GM19193 (cell line): ENCODE measurements around the gene ZAP70.

Source experiments
- POLR2A ChIP-seq: IDR thresholded peaks from 4 replicates; pipeline ENCODE4 v1.6.1; 2011; ENCODE audit not compliant: insufficient read depth, insufficient read length; ENCODE audit errors: extremely low read depth

Gene ZAP70

GRCh38 chr2:97711394-97711711 is 2.0 kb upstream of the ZAP70 start:
- no peak for TF ChIP-seq POLR2A

GRCh38 chr2:97712693-97713295 is 582 bp upstream of the ZAP70 start:
- no peak for TF ChIP-seq POLR2A

- no peak for TF ChIP-seq POLR2A
Measured at GRCh38 chr2:97714084-97714949, 941 bp downstream of the ZAP70 start.

DNA sequence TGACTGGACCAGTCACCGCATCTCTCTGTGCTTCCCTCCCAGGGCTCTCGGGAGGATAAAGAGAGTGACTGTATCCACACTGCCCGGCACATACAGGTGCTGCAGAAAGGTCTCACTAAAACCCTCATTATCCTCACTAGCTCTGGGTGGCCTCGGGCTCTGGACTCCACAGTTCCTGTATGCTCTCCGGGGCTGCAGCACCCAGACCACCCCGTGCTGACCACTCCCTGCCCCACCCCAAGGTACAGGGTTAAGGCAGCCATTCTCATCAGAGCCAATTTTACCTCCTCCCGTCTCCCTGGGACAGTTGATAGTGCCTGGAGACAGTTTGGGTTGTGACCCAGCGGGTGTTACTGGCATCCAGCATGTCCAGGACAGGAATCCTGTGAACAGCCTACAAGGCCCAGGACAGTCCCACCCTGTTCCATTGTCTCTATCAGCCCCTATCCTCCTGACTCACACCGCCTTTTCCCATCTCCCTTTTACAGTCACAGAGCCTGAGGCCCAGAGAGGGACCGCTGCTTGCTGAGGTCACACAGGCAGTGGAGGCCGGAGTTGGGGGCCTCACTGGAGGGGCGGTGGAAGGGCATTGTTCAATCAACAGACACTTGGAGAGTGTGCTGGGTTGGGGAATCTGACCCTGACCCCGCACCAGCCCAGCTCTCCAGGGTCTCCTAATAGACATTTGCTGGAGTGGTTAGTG is 1.7 kb downstream of the ZAP70 start:
- no peak for TF ChIP-seq POLR2A

GRCh38 chr2:97715951-97716694 is 2.7 kb downstream of the ZAP70 start:
- no peak for TF ChIP-seq POLR2A

DNA sequence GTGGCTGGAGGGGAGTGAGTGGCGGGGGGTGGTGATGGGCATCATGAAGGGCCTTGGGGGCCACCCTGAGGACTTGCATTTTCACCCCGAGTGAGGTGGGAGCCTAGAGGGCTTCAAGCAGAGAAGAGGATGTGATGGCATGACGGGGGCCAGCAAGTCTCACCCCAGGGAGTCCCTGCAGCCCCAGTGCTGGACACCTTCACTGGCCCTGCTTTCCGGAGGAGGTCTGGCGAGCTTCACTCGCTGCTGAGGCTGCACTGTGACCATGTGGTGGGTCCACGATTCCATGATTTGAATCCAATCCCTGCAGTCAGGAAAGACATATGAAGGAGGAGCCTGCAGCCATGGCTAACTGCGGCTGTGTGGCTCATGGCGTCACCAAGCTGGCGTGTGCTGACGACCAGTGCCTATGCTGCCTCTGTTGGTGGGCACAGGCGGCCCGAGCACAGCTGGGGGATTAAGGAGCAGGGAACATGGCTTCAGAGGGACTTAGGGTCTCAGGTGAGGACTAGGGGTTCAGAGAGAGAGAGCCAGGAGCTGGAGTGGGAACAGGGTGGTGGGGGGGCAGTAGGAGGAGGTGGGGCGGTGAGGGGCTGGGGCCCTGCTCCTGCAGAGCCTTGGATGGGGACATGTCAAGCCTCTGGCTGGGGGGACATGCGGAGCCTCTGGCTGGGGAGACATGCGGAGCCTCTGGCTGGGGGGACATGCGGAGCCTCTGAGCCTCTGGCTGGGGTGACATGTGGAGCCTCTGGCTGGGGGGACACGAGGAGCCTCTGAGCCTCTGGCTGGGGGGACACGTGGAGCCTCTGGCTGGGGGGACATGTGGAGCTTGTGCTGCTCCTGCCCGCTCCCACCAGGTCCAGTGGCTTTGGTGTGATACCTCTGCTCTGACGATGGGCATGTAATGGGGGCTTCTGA is 3.6 kb downstream of the ZAP70 start:
- TF ChIP-seq POLR2A = no peak

- no peak for TF ChIP-seq POLR2A
Measured at GRCh38 chr2:97717613-97717995, 4.2 kb downstream of the ZAP70 start.

- no peak for TF ChIP-seq POLR2A
Measured at GRCh38 chr2:97718051-97718882, 4.9 kb downstream of the ZAP70 start.

GRCh38 chr2:97718942-97719341 is 5.6 kb downstream of the ZAP70 start:
- TF ChIP-seq POLR2A = no peak

- TF ChIP-seq POLR2A = no peak
Measured at GRCh38 chr2:97719362-97720155, 6.2 kb downstream of the ZAP70 start.

DNA sequence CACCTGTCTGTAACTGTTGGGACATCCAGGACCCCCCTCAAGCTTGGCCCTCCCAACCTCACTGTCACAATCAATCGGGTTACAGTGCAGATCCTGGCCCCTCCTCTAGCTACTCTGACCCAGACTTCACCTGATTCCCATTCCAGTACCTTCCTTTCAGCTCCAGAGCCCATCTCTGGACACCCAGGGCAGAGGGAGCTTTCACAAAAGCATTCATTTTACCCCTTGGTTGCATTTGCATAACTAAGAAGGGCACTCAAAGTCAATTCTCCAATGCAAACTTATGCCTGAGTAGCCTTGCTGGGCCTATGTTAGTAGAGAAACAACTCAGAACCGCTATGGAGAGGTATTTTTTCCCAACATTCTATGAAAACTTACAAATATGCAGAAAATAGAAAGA is 7.4 kb downstream of the ZAP70 start:
- no peak for TF ChIP-seq POLR2A

DNA sequence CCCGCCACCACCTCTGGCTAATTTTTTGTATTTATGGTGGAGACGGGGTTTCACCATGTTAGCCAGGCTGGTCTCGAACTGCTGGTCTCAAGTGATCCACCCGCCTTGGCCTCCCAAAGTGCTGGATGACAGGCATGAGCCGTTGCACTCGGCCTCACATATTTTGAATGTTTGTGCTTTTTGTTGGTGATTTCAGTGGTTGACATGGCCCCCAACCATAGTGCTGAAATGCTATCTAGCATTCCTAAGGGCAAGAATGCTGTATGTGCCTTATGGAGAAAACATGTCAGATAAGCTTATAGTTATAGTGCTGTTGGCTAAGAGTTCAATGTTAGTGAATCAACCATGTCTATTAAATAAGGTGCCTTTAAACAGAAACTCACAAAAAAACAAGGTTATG is 8.9 kb downstream of the ZAP70 start:
- no peak for TF ChIP-seq POLR2A
